ENCODE results near the gene HES4. TPM values are rescaled to one million over a fixed set of nuclear protein-coding genes. Genes with fewer than 3 reads are reported as not detected.
"Not testable (repeated sequence)": the region's sequence is repeated elsewhere in the genome, so short reads cannot be mapped to it uniquely, and the experiment has no call there.

HES4 gene
- total RNA-seq, 1 experiment from 2014 or later, result 27.5 TPM

- DNase-seq (ENCODE audit: low spot score), result no peak
- in situ Hi-C loops (cut with HindIII; ENCODE audit: low sequenced_read_pairs), result no loop called here
Observed at GRCh38 chr1:1003618-1004419, 3.9 kb upstream of the HES4 start.

GRCh38 chr1:1001057-1001783 is 1.3 kb upstream of the HES4 start:
- in situ Hi-C loops (cut with HindIII; ENCODE audit: low sequenced_read_pairs), result no loop called here

GRCh38 chr1:1000357-1001056 is 610 bp upstream of the HES4 start:
- in situ Hi-C loops (cut with HindIII; ENCODE audit: low sequenced_read_pairs), result no loop called here
- peak; percentile 32 for DNase-seq (ENCODE audit: low spot score)

More at GRCh38 chr1:1001057-1001783, 1.3 kb upstream of the HES4 start:
- DNase-seq (ENCODE audit: low spot score), result no peak

- in situ Hi-C loops (cut with HindIII; ENCODE audit: low sequenced_read_pairs), result no loop called here
- DNase-seq (ENCODE audit: low spot score), result no peak
Observed at GRCh38 chr1:998995-999724, 737 bp downstream of the HES4 start.

GRCh38 chr1:998745-998994 is 1.2 kb downstream of the HES4 start:
- DNase-seq (ENCODE audit: low spot score), result no peak
- in situ Hi-C loops (cut with HindIII; ENCODE audit: low sequenced_read_pairs), result no loop called here

GRCh38 chr1:997993-998744 is 1.7 kb downstream of the HES4 start:
- in situ Hi-C loops (cut with HindIII; ENCODE audit: low sequenced_read_pairs), result no loop called here
- DNase-seq (ENCODE audit: low spot score), result no peak

- in situ Hi-C loops (cut with HindIII; ENCODE audit: low sequenced_read_pairs), result no loop called here
- no peak for DNase-seq (ENCODE audit: low spot score)
Observed at GRCh38 chr1:997713-997992, 2.2 kb downstream of the HES4 start.

- in situ Hi-C loops (cut with HindIII; ENCODE audit: low sequenced_read_pairs), result no loop called here
- no peak for DNase-seq (ENCODE audit: low spot score)
Observed at GRCh38 chr1:996851-997712, 2.8 kb downstream of the HES4 start.

- in situ Hi-C loops (cut with HindIII; ENCODE audit: low sequenced_read_pairs), result no loop called here
Observed at GRCh38 chr1:995665-996633, 3.9 kb downstream of the HES4 start.

GRCh38 chr1:994546-994945 is 5.4 kb downstream of the HES4 start:
- in situ Hi-C loops (cut with HindIII; ENCODE audit: low sequenced_read_pairs); DNase-seq (ENCODE audit: low spot score): not testable (repeated sequence)

More at GRCh38 chr1:995665-996633, 3.9 kb downstream of the HES4 start:
- DNase-seq (ENCODE audit: low spot score), result no peak

GRCh38 chr1:993379-993995 is 6.4 kb downstream of the HES4 start:
- in situ Hi-C loops (cut with HindIII; ENCODE audit: low sequenced_read_pairs), result no loop called here
- no peak for DNase-seq (ENCODE audit: low spot score)

- in situ Hi-C loops (cut with HindIII; ENCODE audit: low sequenced_read_pairs), result no loop called here
- DNase-seq (ENCODE audit: low spot score), result no peak
Observed at GRCh38 chr1:992362-992761, 7.5 kb downstream of the HES4 start.

- in situ Hi-C loops (cut with HindIII; ENCODE audit: low sequenced_read_pairs), result no loop called here
- no peak for DNase-seq (ENCODE audit: low spot score)
Observed at GRCh38 chr1:991895-992294, 8.0 kb downstream of the HES4 start.

GRCh38 chr1:991275-991674 is 8.6 kb downstream of the HES4 start:
- DNase-seq (ENCODE audit: low spot score); in situ Hi-C loops (cut with HindIII; ENCODE audit: low sequenced_read_pairs): not testable (repeated sequence)

GRCh38 chr1:988061-988460 is 11.8 kb downstream of the HES4 start:
- in situ Hi-C loops (cut with HindIII; ENCODE audit: low sequenced_read_pairs); DNase-seq (ENCODE audit: low spot score): not testable (repeated sequence)

GRCh38 chr1:985126-985525 is 14.8 kb downstream of the HES4 start:
- DNase-seq (ENCODE audit: low spot score), result no peak
- in situ Hi-C loops (cut with HindIII; ENCODE audit: low sequenced_read_pairs), result no loop called here

GRCh38 chr1:984476-984814 is 15.5 kb downstream of the HES4 start:
- DNase-seq (ENCODE audit: low spot score), result no peak
- in situ Hi-C loops (cut with HindIII; ENCODE audit: low sequenced_read_pairs), result no loop called here
